HepG2 (cell line): Measurements from ENCODE around the gene FITM2. TPM values are rescaled to one million over a fixed set of nuclear protein-coding genes. Genes with fewer than 3 reads are reported as not detected.

Source experiments
- ERF ChIP-seq: IDR thresholded peaks from 2 replicates; pipeline ENCODE4 v1.6.1; 2018; ENCODE audit warnings: missing biosample characterization, missing genetic modification reagents
- GABPA ChIP-seq, 2 experiments: IDR thresholded peaks; 2 replicates each; pipeline ENCODE4 v1.6.1; 2011 to 2016; ENCODE audit warnings: low read depth in 2 of 2, low read length in 1 of 2, missing biosample characterization in 1 of 2, missing genetic modification characterization in 1 of 2
- KAT8 ChIP-seq: IDR thresholded peaks from 2 replicates; pipeline ENCODE4 v1.6.1; 2016; ENCODE audit warnings: missing genetic modification reagents, missing compliant biosample characterization
- MAZ ChIP-seq, 2 experiments: sonication (generic) in 1 of 2; formaldehyde crosslinking in 1 of 2; IDR thresholded peaks; 2 replicates each; pipeline versions ENCODE4 v1.5.0 to v1.6.1; 2012 to 2020; ENCODE audit warnings: low read depth in 2 of 2, mild to moderate bottlenecking in 2 of 2, borderline replicate concordance in 1 of 2, improper control_type of control experiment in 1 of 2, low read length in 1 of 2, missing genetic modification reagents in 1 of 2, moderate library complexity in 1 of 2
- MED1 ChIP-seq: sonication (generic); formaldehyde crosslinking; IDR thresholded peaks from 2 replicates; pipeline ENCODE4 v1.4.0; 2020; ENCODE audit warnings: missing genetic modification reagents
- MED13 ChIP-seq: sonication (generic); formaldehyde crosslinking; IDR thresholded peaks from 2 replicates; pipeline ENCODE4 v1.5.0; 2020; ENCODE audit warnings: missing genetic modification reagents
- PCBP1 ChIP-seq: fragments of 200-400 bp; formaldehyde crosslinking; IDR thresholded peaks from 2 replicates; pipeline ENCODE4 v1.6.1; 2017; ENCODE audit warnings: mild to moderate bottlenecking, low read depth, low read length, borderline replicate concordance
- PPARG ChIP-seq: conservative IDR thresholded peaks from 2 replicates; pipeline ENCODE4 v1.6.1; 2016; ENCODE audit warnings: missing biosample characterization, missing genetic modification reagents
- RFX5 ChIP-seq: IDR thresholded peaks from 2 replicates; pipeline ENCODE4 v1.6.1; 2011; ENCODE audit warnings: low read depth, low read length, improper control_type of control experiment
- SMARCE1 ChIP-seq: fragments of 450-650 bp; IDR thresholded peaks from 2 replicates; pipeline ENCODE4 v1.6.1; 2017; ENCODE audit warnings: borderline replicate concordance
- TCF7L2 ChIP-seq: IDR thresholded peaks from 2 replicates; pipeline ENCODE4 v1.6.1; 2011; ENCODE audit warnings: mild to moderate bottlenecking, low read depth, low read length, moderate library complexity
- ZKSCAN1 ChIP-seq: fragments of 150-350 bp; IDR thresholded peaks from 2 replicates; pipeline ENCODE4 v1.6.1; 2014; ENCODE audit warnings: low read length
- ZKSCAN8 ChIP-seq: IDR thresholded peaks from 2 replicates; pipeline ENCODE4 v1.6.1; 2016; ENCODE audit warnings: borderline replicate concordance, missing genetic modification reagents, missing compliant biosample characterization
- ZNF337 ChIP-seq: sonication (generic); formaldehyde crosslinking; IDR thresholded peaks from 2 replicates; pipeline ENCODE4 v1.5.1; 2020; ENCODE audit warnings: missing genetic modification reagents, low read depth, mild to moderate bottlenecking, borderline replicate concordance
- ZNF350 ChIP-seq: sonication (generic); formaldehyde crosslinking; IDR thresholded peaks from 2 replicates; pipeline ENCODE4 v1.4.0; 2020; ENCODE audit warnings: mild to moderate bottlenecking, low read depth, missing genetic modification reagents, borderline replicate concordance
- ZNF720 ChIP-seq: sonication (generic); formaldehyde crosslinking; IDR thresholded peaks from 2 replicates; pipeline ENCODE4 v1.4.0; 2020; ENCODE audit warnings: missing genetic modification reagents
- ZNF746 ChIP-seq: sonication (generic); formaldehyde crosslinking; IDR thresholded peaks from 2 replicates; pipeline ENCODE4 v1.8.0; 2022; ENCODE audit warnings: mild to moderate bottlenecking, missing genetic modification reagents
- ZNF75D ChIP-seq: sonication (generic); formaldehyde crosslinking; IDR thresholded peaks from 2 replicates; pipeline ENCODE4 v1.8.1; 2023; ENCODE audit warnings: missing genetic modification reagents, mild to moderate bottlenecking, borderline replicate concordance
- ZNF83 ChIP-seq: sonication (generic); formaldehyde crosslinking; IDR thresholded peaks from 2 replicates; pipeline ENCODE4 v1.4.0; 2020; ENCODE audit warnings: missing genetic modification reagents, mild to moderate bottlenecking, borderline replicate concordance
- polyA plus RNA-seq, 8 experiments: library from polyadenylated mRNA; depleted of rRNA in 3 of 8; stranded (reverse) in 7 of 8; unstranded in 1 of 8; fragments of >200 nt; fragmentation: Illumina TruSeq in 4 of 8; extraction: Trizol in 4 of 8; gene quantifications; 2 replicates each; pipeline versions ENCODE4 v1.2.1 to v1.2.3, GENCODE V29; 2011 to 2016; ENCODE audit warnings: low read depth in 4 of 8, missing spikeins in 1 of 8, mixed read lengths in 1 of 8; ENCODE audit not compliant: insufficient read depth in 1 of 8
- total RNA-seq, 5 experiments: library from RNA; depleted of rRNA; stranded (reverse); fragments of >200 nt; fragmentation: Illumina TruSeq; extraction: Trizol; gene quantifications; 2 replicates each; pipeline ENCODE4 v1.2.3, GENCODE V29; 2016; ENCODE audit warnings: low read depth in 1 of 5
- TF ChIP-seq, protein P1 (sequence below): sonication (generic); formaldehyde crosslinking; IDR thresholded peaks from 2 replicates; pipeline ENCODE4 v1.4.0; 2020; ENCODE audit warnings: missing genetic modification reagents
- TF ChIP-seq, protein P2 (sequence below): sonication (generic); formaldehyde crosslinking; IDR thresholded peaks from 2 replicates; pipeline ENCODE4 v1.9.0; 2021; ENCODE audit warnings: missing genetic modification reagents, borderline replicate concordance
- TF ChIP-seq, protein P3 (sequence below): sonication (generic); formaldehyde crosslinking; IDR thresholded peaks from 2 replicates; pipeline ENCODE4 v1.8.0; 2022; ENCODE audit warnings: missing genetic modification reagents, mild to moderate bottlenecking, moderate library complexity, borderline replicate concordance
- TF ChIP-seq, protein P4 (sequence below): sonication (generic); formaldehyde crosslinking; IDR thresholded peaks from 2 replicates; pipeline ENCODE4 v1.4.0; 2020; ENCODE audit warnings: missing genetic modification reagents

FITM2 gene
- total and polyA plus RNA-seq, 2 of the 13 experiments (the other 11 are each of a cell fraction or from before 2014, with no cell fraction given), result 9.6 to 24.5 TPM

DNA sequence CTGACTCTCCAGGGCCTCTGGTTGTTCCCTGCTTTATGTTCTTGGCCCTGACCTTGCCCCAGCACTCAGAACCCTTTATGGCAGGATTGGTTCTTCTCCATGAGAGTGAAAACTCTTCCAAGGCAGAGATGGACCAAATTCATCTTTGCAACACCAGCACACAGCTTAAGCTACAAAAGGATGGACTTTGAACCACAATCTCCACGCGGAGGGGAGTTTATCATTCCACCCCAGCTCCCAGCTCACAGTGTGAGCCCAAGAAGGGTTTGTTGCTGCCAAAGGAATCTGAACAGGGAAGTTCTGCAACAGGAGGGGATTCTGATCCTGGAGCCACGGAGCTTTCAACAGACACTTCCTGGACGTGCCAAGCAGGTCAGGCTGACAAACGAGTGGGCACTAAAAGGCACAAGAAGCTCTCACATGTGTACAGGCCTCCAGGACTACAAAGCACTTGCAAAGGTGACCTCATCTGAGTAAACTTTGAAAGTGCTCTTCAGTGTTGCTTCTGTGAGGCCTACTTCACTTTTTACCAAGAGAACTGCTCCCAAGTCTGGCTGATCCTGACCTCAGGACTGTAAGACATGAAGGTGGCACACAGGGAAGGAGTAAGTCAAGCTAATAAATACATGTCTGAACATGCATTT is 8.9 kb downstream of the FITM2 start (continued):
- TF ChIP-seq MAZ (IDR thresholded peaks at IDR 0.05; ENCODE audit: borderline replicate concordance, low read depth, low read length) (peak; percentile 45; the same call in 1 of the 2 replicates), MAZ (CRISPR knock-in tag; IDR thresholded peaks at IDR 0.05; ENCODE audit: low read depth) (peak; percentile 30; the same call in 1 of the 2 replicates), PCBP1 (no peak), MED13 (no peak), TCF7L2 (no peak; the same call in 1 of the 2 replicates), GABPA (IDR thresholded peaks at IDR 0.05; ENCODE audit: low read depth, low read length) (no peak), GABPA (CRISPR knock-in tag; IDR thresholded peaks at IDR 0.05; ENCODE audit: low read depth) (no peak), ZNF83 (0 out of 2 replicates have a peak, but pooled peaks have one; percentile 74), ZKSCAN1 (peak; percentile 43; the same call in 1 of the 2 replicates), SMARCE1 (no peak), ZNF75D (CRISPR knock-in tag) (no peak), ZNF720 (peak; percentile 87; the same call in 1 of the 2 replicates), MED1 (CRISPR knock-in tag) (peak; percentile 86), ZNF746 (CRISPR knock-in tag) (no peak; the same call in 1 of the 2 replicates), ZNF337 (CRISPR knock-in tag) (no peak; the same call in 1 of the 2 replicates), KAT8 (peak; percentile 75; the same call in 1 of the 2 replicates), ERF (CRISPR knock-in tag) (0 out of 2 replicates have a peak, but pooled peaks have one; percentile 40), RFX5 (no peak), ZKSCAN8 (CRISPR knock-in tag) (no peak), PPARG (CRISPR knock-in tag) (peak; percentile 55; the same call in 1 of the 2 replicates), ZNF350 (peak; percentile 93; the same call in 1 of the 2 replicates)
- TF ChIP-seq, protein P1, sequence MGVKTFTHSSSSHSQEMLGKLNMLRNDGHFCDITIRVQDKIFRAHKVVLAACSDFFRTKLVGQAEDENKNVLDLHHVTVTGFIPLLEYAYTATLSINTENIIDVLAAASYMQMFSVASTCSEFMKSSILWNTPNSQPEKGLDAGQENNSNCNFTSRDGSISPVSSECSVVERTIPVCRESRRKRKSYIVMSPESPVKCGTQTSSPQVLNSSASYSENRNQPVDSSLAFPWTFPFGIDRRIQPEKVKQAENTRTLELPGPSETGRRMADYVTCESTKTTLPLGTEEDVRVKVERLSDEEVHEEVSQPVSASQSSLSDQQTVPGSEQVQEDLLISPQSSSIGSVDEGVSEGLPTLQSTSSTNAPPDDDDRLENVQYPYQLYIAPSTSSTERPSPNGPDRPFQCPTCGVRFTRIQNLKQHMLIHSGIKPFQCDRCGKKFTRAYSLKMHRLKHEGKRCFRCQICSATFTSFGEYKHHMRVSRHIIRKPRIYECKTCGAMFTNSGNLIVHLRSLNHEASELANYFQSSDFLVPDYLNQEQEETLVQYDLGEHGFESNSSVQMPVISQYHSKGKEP, result 0 out of 2 replicates have a peak, but pooled peaks have one; percentile 55
- TF ChIP-seq, protein P2, sequence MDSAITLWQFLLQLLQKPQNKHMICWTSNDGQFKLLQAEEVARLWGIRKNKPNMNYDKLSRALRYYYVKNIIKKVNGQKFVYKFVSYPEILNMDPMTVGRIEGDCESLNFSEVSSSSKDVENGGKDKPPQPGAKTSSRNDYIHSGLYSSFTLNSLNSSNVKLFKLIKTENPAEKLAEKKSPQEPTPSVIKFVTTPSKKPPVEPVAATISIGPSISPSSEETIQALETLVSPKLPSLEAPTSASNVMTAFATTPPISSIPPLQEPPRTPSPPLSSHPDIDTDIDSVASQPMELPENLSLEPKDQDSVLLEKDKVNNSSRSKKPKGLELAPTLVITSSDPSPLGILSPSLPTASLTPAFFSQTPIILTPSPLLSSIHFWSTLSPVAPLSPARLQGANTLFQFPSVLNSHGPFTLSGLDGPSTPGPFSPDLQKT, result no peak
- TF ChIP-seq, protein P3, sequence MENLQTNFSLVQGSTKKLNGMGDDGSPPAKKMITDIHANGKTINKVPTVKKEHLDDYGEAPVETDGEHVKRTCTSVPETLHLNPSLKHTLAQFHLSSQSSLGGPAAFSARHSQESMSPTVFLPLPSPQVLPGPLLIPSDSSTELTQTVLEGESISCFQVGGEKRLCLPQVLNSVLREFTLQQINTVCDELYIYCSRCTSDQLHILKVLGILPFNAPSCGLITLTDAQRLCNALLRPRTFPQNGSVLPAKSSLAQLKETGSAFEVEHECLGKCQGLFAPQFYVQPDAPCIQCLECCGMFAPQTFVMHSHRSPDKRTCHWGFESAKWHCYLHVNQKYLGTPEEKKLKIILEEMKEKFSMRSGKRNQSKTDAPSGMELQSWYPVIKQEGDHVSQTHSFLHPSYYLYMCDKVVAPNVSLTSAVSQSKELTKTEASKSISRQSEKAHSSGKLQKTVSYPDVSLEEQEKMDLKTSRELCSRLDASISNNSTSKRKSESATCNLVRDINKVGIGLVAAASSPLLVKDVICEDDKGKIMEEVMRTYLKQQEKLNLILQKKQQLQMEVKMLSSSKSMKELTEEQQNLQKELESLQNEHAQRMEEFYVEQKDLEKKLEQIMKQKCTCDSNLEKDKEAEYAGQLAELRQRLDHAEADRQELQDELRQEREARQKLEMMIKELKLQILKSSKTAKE, result no peak
- TF ChIP-seq, protein P4, sequence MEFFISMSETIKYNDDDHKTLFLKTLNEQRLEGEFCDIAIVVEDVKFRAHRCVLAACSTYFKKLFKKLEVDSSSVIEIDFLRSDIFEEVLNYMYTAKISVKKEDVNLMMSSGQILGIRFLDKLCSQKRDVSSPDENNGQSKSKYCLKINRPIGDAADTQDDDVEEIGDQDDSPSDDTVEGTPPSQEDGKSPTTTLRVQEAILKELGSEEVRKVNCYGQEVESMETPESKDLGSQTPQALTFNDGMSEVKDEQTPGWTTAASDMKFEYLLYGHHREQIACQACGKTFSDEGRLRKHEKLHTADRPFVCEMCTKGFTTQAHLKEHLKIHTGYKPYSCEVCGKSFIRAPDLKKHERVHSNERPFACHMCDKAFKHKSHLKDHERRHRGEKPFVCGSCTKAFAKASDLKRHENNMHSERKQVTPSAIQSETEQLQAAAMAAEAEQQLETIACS, result no peak
